BJ (cell line): ENCODE results near the gene PGGT1B. TPM values are rescaled to one million over a fixed set of nuclear protein-coding genes. Genes with fewer than 3 reads are reported as not detected.
"Not testable (repeated sequence)": the region's sequence is repeated elsewhere in the genome, so short reads cannot be mapped to it uniquely, and the experiment has no call there.

Source experiments
- CTCF ChIA-PET: fragments of 350-600 bp; formaldehyde crosslinking; extraction: SDS; loops from one replicate; lab custom pipeline; 2021; ENCODE audit warnings: antibody characterized with exemption, inconsistent platforms; lab: Yijun Ruan, JAX
- POLR2A ChIA-PET: fragments of 300-600 bp; sonication (Branson Sonifier 250); formaldehyde crosslinking; extraction: SDS; loops from one replicate; lab custom pipeline; 2021; ENCODE audit warnings: antibody characterized with exemption; lab: Charles Lee
- DNase-seq: peaks from one replicate; pipeline ENCODE4 v3.0.0-alpha.2; 2011; ENCODE audit warnings: low read depth
- H3K27me3 ChIP-seq: 2 replicates; pipeline ENCODE4 v1.6.0; 2011; ENCODE audit warnings: low read length; ENCODE audit not compliant: control insufficient read depth, insufficient read depth
- H3K36me3 ChIP-seq: 2 replicates; pipeline ENCODE4 v1.5.1; 2011; ENCODE audit warnings: low read length; ENCODE audit not compliant: control insufficient read depth, insufficient read depth
- H3K4me3 ChIP-seq: 2 replicates; pipeline ENCODE4 v1.5.1; 2011; ENCODE audit warnings: low read depth, mild to moderate bottlenecking, control low read depth, low read length
- CTCF ChIP-seq: IDR thresholded peaks from 2 replicates; pipeline ENCODE4 v1.5.1; 2011; ENCODE audit warnings: low read depth, mild to moderate bottlenecking, control low read depth, inconsistent platforms, low read length, moderate library complexity; ENCODE audit not compliant: insufficient read depth
- polyA plus RNA-seq: library from polyadenylated mRNA; depleted of rRNA; stranded (reverse); fragments of >200 nt; gene quantifications from 2 replicates; pipeline ENCODE4 v1.2.3, GENCODE V29; 2011

The PGGT1B gene
- polyA plus RNA-seq, 1 experiment = 2.1 TPM

- ChIA-PET POLR2A (interaction anchor here (0.6 kb wide), 1 partner anchor 150 kb away, joined by 3 read pairs; no protein-coding TSS in a partner anchor), CTCF (interaction anchor here (1.1 to 1.6 kb wide), 4 partner anchors 8 to 17 kb away, joined by 3 to 7 read pairs (median 4); no protein-coding TSS in a partner anchor)
- DNase-seq = no peak
- Histone ChIP-seq H3K36me3 (no peaks in the 10 kb centered on the region), H3K4me3 (peak overlapping the region; percentile 63), H3K27me3 (no peaks in the 10 kb centered on the region)
- TF ChIP-seq CTCF = no peak
These were observed 711 bp downstream of the PGGT1B start for GRCh38 chr5:115262011-115262320.

- ChIA-PET POLR2A (no interaction called here), CTCF (no interaction called here)
- no peak for TF ChIP-seq CTCF
- H3K27me3 ChIP-seq = no peaks in the 10 kb centered on the region
- no peaks in the 10 kb centered on the region for H3K36me3 ChIP-seq
- no peak for DNase-seq
- H3K4me3 ChIP-seq = no peak overlapping the region
These were observed 2.4 kb downstream of the PGGT1B start for GRCh38 chr5:115260248-115260647.

- POLR2A ChIA-PET = no interaction called here
- no peak for TF ChIP-seq CTCF
- CTCF ChIA-PET = interaction anchor here (1.0 kb wide), 1 partner anchor 12 kb away, joined by 3 read pairs; no protein-coding TSS in a partner anchor
- Histone ChIP-seq H3K36me3 (no peaks in the 10 kb centered on the region), H3K4me3 (no peak overlapping the region), H3K27me3 (no peaks in the 10 kb centered on the region)
- DNase-seq = peak; percentile 19
These were observed 4.7 kb downstream of the PGGT1B start for GRCh38 chr5:115257981-115258380.

GRCh38 chr5:115249379-115249778 lies 13.3 kb downstream of the PGGT1B start:
- CTCF ChIA-PET, DNase-seq, H3K4me3 ChIP-seq, H3K27me3 ChIP-seq, H3K36me3 ChIP-seq, POLR2A ChIA-PET: not testable (repeated sequence)

GRCh38 chr5:115246361-115246991 lies 16.2 kb downstream of the PGGT1B start:
- peak; percentile 66 for TF ChIP-seq CTCF
- H3K4me3 ChIP-seq = no peak overlapping the region
- H3K27me3 ChIP-seq = no peaks in the 10 kb centered on the region
- CTCF ChIA-PET = interaction anchor here (0.8 to 1.7 kb wide), 9 partner anchors 9 to 1635 kb away, joined by 3 to 12 read pairs (median 5); no protein-coding TSS in a partner anchor
- no peaks in the 10 kb centered on the region for H3K36me3 ChIP-seq
- POLR2A ChIA-PET = no interaction called here
- no peak for DNase-seq
